ENCODE data around the gene SPECC1L.
"Not testable (repeated sequence)": the region's sequence is repeated elsewhere in the genome, so short reads cannot be mapped to it uniquely, and the experiment has no call there.

DNA sequence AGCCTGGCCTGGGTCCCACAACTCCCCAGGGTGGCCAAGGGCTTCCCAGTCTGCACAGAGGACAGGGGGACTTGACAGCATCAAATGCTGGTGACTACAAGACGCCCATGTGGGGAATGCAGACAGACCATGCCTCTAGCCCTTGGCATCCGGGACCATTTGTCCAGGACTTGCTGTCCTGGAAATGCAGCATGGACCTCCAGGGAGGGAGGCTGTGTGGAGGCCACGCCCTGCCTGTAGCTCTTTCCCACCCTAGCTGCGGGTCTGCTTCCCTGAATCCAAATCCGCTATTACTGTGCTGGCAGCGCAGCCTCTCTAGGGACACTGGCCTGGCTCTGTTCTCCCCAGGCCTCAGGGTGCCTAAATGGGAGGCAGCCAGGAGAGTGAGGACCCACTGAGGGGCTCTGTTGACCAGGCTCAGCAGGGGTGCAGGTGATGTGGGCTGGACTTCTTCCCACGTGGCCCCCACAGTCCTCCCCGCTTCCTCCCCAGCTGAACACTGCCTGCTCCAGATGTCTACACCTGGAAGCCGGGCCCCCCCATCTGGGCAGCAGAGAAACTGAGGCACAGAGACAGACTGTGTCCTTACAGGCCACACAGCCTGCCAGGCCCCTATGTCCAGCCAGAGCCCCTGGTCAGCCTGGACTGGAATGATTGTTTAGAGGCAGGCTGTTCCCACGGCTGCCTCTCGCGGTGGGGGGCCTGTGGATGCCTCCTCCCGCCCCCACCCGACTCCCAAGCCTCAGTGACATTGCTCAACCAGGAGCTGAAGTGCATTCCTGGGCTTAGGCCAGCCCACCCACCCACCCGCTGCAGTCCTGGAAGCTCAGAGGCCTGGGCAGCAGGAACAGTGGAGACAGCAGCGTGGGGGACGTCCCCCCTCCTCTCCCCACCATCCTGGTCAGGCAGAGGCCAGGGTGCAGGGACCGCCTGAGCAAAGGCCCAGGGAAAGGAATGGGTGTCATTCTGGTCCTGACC lies 24.8 kb upstream of the SPECC1L start:
- TF ChIP-seq, protein P1, sequence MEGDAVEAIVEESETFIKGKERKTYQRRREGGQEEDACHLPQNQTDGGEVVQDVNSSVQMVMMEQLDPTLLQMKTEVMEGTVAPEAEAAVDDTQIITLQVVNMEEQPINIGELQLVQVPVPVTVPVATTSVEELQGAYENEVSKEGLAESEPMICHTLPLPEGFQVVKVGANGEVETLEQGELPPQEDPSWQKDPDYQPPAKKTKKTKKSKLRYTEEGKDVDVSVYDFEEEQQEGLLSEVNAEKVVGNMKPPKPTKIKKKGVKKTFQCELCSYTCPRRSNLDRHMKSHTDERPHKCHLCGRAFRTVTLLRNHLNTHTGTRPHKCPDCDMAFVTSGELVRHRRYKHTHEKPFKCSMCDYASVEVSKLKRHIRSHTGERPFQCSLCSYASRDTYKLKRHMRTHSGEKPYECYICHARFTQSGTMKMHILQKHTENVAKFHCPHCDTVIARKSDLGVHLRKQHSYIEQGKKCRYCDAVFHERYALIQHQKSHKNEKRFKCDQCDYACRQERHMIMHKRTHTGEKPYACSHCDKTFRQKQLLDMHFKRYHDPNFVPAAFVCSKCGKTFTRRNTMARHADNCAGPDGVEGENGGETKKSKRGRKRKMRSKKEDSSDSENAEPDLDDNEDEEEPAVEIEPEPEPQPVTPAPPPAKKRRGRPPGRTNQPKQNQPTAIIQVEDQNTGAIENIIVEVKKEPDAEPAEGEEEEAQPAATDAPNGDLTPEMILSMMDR (conservative IDR thresholded peaks at IDR 0.05; ENCODE audit: low read length) = not testable (repeated sequence)
- not testable (repeated sequence) for TF ChIP-seq EZH2phosphoT487 (IDR thresholded peaks at IDR 0.05; ENCODE audit: borderline replicate concordance)

Data from Loucy (cell line).